ENCODE data around the gene UBE2B.

- TF ChIP-seq RXRA (IDR thresholded peaks at IDR 0.05) = no peak
- TF ChIP-seq, protein P1, sequence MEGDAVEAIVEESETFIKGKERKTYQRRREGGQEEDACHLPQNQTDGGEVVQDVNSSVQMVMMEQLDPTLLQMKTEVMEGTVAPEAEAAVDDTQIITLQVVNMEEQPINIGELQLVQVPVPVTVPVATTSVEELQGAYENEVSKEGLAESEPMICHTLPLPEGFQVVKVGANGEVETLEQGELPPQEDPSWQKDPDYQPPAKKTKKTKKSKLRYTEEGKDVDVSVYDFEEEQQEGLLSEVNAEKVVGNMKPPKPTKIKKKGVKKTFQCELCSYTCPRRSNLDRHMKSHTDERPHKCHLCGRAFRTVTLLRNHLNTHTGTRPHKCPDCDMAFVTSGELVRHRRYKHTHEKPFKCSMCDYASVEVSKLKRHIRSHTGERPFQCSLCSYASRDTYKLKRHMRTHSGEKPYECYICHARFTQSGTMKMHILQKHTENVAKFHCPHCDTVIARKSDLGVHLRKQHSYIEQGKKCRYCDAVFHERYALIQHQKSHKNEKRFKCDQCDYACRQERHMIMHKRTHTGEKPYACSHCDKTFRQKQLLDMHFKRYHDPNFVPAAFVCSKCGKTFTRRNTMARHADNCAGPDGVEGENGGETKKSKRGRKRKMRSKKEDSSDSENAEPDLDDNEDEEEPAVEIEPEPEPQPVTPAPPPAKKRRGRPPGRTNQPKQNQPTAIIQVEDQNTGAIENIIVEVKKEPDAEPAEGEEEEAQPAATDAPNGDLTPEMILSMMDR (IDR thresholded peaks at IDR 0.05; ENCODE audit: low read depth, low read length, missing input control) = no peak
- no peak for TF ChIP-seq SP1 (IDR thresholded peaks at IDR 0.05)
- no peak for TF ChIP-seq JUND (IDR thresholded peaks at IDR 0.05)
- TF ChIP-seq ZBTB33 (IDR thresholded peaks at IDR 0.05) = no peak
- TF ChIP-seq TAF1 (conservative IDR thresholded peaks at IDR 0.05) = no peak
Observed at GRCh38 chr5:134418958-134419357, 47.6 kb downstream of the UBE2B start.
